Measurements from ENCODE around the gene STARD8. TPM values are rescaled to one million over a fixed set of nuclear protein-coding genes. Genes with fewer than 3 reads are reported as not detected.

Gene STARD8
- total RNA-seq, 1 donor, result 2.6 TPM

DNA sequence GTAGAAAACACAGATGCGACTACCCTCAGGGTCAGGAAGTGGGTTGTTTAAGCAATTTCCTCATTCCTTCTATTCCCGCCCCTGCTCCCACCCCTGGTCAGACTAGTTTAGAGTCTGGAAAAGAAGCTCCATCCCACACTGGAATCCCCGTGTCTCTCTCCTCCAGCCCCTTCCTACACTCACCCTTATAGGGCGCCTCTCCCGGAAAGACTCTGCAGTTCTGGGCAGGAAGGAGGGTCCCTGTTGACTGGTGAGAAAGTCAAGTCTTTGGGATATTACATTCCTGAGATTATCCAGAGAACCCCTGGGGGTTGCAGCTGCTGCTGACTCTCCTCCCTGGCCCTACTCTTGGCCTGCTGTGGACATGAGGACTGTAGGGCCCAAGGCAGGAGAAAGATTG, 11.9 kb downstream of the STARD8 start:
- TF ChIP-seq, protein P1, sequence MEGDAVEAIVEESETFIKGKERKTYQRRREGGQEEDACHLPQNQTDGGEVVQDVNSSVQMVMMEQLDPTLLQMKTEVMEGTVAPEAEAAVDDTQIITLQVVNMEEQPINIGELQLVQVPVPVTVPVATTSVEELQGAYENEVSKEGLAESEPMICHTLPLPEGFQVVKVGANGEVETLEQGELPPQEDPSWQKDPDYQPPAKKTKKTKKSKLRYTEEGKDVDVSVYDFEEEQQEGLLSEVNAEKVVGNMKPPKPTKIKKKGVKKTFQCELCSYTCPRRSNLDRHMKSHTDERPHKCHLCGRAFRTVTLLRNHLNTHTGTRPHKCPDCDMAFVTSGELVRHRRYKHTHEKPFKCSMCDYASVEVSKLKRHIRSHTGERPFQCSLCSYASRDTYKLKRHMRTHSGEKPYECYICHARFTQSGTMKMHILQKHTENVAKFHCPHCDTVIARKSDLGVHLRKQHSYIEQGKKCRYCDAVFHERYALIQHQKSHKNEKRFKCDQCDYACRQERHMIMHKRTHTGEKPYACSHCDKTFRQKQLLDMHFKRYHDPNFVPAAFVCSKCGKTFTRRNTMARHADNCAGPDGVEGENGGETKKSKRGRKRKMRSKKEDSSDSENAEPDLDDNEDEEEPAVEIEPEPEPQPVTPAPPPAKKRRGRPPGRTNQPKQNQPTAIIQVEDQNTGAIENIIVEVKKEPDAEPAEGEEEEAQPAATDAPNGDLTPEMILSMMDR (IDR thresholded peaks at IDR 0.05; ENCODE audit: insufficient read depth, low read depth, low read length), result no peak
- no peak overlapping the region for H3K4me3 ChIP-seq (ENCODE audit: low read depth, low read length)
- no peak for DNase-seq (ENCODE audit: low read depth)

DNA sequence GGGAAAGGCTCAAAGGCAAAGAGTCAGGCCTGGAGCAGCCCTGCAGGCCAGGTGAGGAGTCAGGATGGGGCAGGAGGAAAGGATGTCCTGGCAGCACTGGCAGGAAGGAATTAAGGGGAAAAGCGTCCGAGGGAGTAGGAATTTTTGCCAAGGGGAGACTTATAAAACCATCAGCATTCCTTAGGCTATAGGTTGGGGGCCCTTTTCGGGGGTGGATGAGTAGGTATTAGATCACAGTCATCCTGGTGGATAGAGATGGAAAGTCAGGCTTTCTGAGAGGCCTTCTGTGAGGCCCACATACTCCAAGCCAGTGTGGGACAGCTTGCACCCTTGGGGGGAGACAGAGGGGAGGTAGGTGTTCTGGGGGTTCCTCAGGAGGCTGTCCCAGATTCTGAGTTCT, 12.3 kb downstream of the STARD8 start:
- no peak for DNase-seq (ENCODE audit: low read depth)
- no peak overlapping the region for H3K4me3 ChIP-seq (ENCODE audit: low read depth, low read length)
- TF ChIP-seq, protein P1 (IDR thresholded peaks at IDR 0.05; ENCODE audit: insufficient read depth, low read depth, low read length), result no peak

GRCh38 chrX:68660746-68661145, 13.3 kb downstream of the STARD8 start:
- H3K4me3 ChIP-seq (ENCODE audit: low read depth, low read length), result no peak overlapping the region
- TF ChIP-seq, protein P1 (IDR thresholded peaks at IDR 0.05; ENCODE audit: insufficient read depth, low read depth, low read length), result no peak
- no peak for DNase-seq (ENCODE audit: low read depth)

GRCh38 chrX:68665502-68665901, 18.0 kb downstream of the STARD8 start:
- TF ChIP-seq, protein P1 (IDR thresholded peaks at IDR 0.05; ENCODE audit: insufficient read depth, low read depth, low read length), result no peak
- no peak for DNase-seq (ENCODE audit: low read depth)
- H3K4me3 ChIP-seq (ENCODE audit: low read depth, low read length), result no peak overlapping the region

DNA sequence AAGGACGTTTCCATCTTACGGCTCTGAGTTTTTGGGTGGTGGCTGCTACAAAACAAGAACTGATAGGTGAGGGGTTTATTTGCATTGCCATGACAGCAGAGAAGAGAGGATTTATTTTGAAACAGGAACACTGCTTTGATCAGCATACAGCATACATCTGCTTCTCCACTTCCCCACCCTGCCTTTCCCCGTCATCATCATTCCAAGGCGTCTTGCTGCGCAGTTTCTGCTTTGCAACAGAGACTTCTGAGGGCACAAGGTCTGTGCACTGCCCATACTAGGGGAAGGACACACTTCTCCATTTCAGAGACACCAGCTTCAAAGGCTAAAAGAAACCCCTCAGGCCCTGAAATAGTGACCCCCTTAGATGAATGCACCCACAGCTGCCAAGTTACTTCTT, 19.1 kb downstream of the STARD8 start:
- no peak for DNase-seq (ENCODE audit: low read depth)
- TF ChIP-seq, protein P1 (IDR thresholded peaks at IDR 0.05; ENCODE audit: insufficient read depth, low read depth, low read length), result no peak
- H3K4me3 ChIP-seq (ENCODE audit: low read depth, low read length), result no peak overlapping the region

DNA sequence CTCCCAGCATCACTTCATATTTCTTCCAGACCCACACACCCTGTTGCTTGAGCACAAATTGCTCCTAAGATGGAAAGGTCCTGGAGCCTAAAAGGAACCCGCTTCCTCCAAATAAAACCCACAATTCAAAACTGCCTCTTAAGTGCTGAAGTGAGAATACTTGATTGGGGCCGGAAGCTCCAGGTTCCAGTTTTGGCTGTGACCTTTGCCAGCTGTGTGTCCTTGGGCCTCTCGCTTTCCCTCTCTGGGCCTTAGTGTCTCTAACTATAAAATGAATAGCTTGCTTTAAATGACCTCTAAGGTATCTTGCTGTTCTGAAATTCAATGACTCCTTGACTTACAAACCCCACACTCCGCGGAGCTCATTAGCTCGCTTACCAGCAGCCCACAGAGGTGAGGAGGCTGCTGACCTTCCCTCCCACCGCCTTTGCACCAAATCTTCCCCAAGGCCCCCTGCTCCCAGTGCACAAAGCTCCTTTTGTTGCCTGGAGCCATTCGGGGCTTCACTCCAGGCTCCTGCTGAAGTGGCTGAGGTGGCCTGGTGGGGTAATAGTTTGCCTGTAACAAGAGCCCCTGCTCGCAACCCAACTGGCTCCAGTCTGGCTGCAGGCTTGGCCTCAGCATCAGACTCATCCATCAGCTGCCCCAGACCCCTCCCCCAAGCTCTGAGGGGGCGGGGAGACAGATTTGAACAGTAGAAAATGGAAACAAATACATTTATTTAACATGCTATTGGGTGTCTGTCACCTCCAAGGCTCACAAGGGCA, 21.8 kb downstream of the STARD8 start:
- DNase-seq (ENCODE audit: low read depth), result no peak
- TF ChIP-seq, protein P1 (IDR thresholded peaks at IDR 0.05; ENCODE audit: insufficient read depth, low read depth, low read length), result no peak
- no peak overlapping the region for H3K4me3 ChIP-seq (ENCODE audit: low read depth, low read length)

DNA sequence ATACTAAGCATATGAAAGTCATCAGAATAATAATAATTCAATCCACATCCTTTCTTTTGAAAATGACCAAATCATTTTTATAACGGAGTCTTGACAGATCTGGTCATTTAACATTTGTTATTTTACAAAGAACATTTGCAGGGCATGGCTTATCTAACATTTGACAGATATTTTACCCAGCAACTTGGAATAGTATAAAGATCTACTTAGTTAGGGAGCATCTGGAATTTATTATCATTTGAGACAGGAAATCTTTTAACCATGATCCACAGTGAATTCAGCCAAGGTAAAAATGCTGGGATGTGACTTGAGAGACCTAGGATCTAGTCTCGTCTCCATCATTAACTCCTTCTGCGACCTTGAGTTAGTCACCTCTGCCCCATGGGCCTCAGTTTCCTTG, 22.4 kb downstream of the STARD8 start:
- no peak for DNase-seq (ENCODE audit: low read depth)
- H3K4me3 ChIP-seq (ENCODE audit: low read depth, low read length), result no peak overlapping the region
- TF ChIP-seq, protein P1 (IDR thresholded peaks at IDR 0.05; ENCODE audit: insufficient read depth, low read depth, low read length), result no peak
